GM23248 (cell line): ENCODE data around the gene BACE2.

Source experiments
- EZH2 ChIP-seq: fragments of 200-600 bp; sonication (generic); IDR thresholded peaks from 2 replicates; pipeline ENCODE4 v1.6.1; 2018; ENCODE audit warnings: antibody characterized with exemption, mild to moderate bottlenecking; ENCODE audit not compliant: insufficient read depth, poor library complexity, severe bottlenecking
- EZH2phosphoT487 ChIP-seq: fragments of 200-600 bp; sonication (generic); IDR thresholded peaks from 2 replicates; pipeline ENCODE4 v1.6.1; 2018; ENCODE audit warnings: antibody characterized with exemption, moderate library complexity, mild to moderate bottlenecking, low read depth; ENCODE audit not compliant: insufficient read depth

DNA sequence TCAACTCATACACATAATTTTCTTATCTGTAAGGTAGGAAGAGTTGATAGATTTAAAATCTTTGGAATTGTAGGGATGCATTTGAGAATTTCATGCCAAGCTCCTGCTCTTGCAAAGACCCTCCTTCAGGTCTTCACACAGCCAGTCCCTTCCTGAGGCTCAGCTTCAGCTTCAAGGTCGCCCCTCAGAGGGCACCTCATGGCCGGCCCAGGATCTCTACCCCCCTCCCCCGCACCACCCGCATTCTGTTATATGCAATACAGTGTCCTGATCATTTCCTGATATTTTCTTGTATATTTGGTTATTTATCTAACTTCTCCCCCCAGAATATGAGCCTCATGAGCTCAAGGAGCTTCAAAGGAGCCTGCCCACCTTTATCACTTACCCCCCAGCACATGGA, 47.0 kb upstream of the BACE2 start:
- TF ChIP-seq EZH2phosphoT487: no peak
- TF ChIP-seq EZH2: no peak
